NCI-H345 treated with DMSO at 0.1 percent for 48 hours (cell line): ENCODE results near the gene RGS2.

Source experiments
- DNase-seq: peaks from one replicate; lab custom pipeline; 2025; ENCODE audit not compliant: unreplicated experiment; lab: John Stamatoyannopoulos, UW

RGS2 gene

GRCh38 chr1:192808518-192809306 lies at the start of gene RGS2:
RGS2 (plus strand) TSS chr1:192809039; CDS start chr1:192809072, 33 bp downstream.
- DNase-seq: peak; percentile 79

GRCh38 chr1:192759104-192759503 lies 49.7 kb upstream of the RGS2 start:
- DNase-seq: no peak

GRCh38 chr1:192762265-192762664 lies 46.6 kb upstream of the RGS2 start:
- DNase-seq: no peak

- no peak for DNase-seq
These were observed 45.6 kb upstream of the RGS2 start for GRCh38 chr1:192763243-192763642.

- DNase-seq: no peak
These were observed 45.1 kb upstream of the RGS2 start for GRCh38 chr1:192763756-192764155.

GRCh38 chr1:192764675-192765074 lies 44.2 kb upstream of the RGS2 start:
- no peak for DNase-seq

- no peak for DNase-seq
These were observed 42.7 kb upstream of the RGS2 start for GRCh38 chr1:192766009-192766625.

- DNase-seq: no peak
These were observed 42.0 kb upstream of the RGS2 start for GRCh38 chr1:192766876-192767275.

- DNase-seq: no peak
These were observed 41.0 kb upstream of the RGS2 start for GRCh38 chr1:192767798-192768197.

- no peak for DNase-seq
These were observed 40.4 kb upstream of the RGS2 start for GRCh38 chr1:192768463-192768862.

GRCh38 chr1:192771341-192771740 lies 37.5 kb upstream of the RGS2 start:
- DNase-seq: no peak

- DNase-seq: no peak
These were observed 33.2 kb upstream of the RGS2 start for GRCh38 chr1:192775631-192776030.

GRCh38 chr1:192776206-192776605 lies 32.6 kb upstream of the RGS2 start:
- no peak for DNase-seq

- DNase-seq: no peak
These were observed 31.8 kb upstream of the RGS2 start for GRCh38 chr1:192776998-192777397.

- no peak for DNase-seq
These were observed 25.0 kb upstream of the RGS2 start for GRCh38 chr1:192783791-192784190.

GRCh38 chr1:192784397-192784796 lies 24.4 kb upstream of the RGS2 start:
- no peak for DNase-seq

- DNase-seq: no peak
These were observed 22.3 kb upstream of the RGS2 start for GRCh38 chr1:192786576-192786975.

GRCh38 chr1:192787914-192788585 lies 20.8 kb upstream of the RGS2 start:
- DNase-seq: no peak

GRCh38 chr1:192789871-192790270 lies 19.0 kb upstream of the RGS2 start:
- no peak for DNase-seq

- DNase-seq: no peak
These were observed 16.2 kb upstream of the RGS2 start for GRCh38 chr1:192792628-192793027.

GRCh38 chr1:192793983-192794767 lies 14.7 kb upstream of the RGS2 start:
- DNase-seq: no peak

GRCh38 chr1:192794768-192795035 lies 14.1 kb upstream of the RGS2 start:
- no peak for DNase-seq
